Activated naive CD4-positive, alpha-beta T cell (primary cell): ENCODE results near the gene NOP53.
"Not testable (repeated sequence)": the region's sequence is repeated elsewhere in the genome, so short reads cannot be mapped to it uniquely, and the experiment has no call there.

Experiments used
- DNase-seq, 4 experiments: peaks; one replicate each; lab custom pipeline; 2025; lab: John Stamatoyannopoulos, UW

Gene NOP53

DNA sequence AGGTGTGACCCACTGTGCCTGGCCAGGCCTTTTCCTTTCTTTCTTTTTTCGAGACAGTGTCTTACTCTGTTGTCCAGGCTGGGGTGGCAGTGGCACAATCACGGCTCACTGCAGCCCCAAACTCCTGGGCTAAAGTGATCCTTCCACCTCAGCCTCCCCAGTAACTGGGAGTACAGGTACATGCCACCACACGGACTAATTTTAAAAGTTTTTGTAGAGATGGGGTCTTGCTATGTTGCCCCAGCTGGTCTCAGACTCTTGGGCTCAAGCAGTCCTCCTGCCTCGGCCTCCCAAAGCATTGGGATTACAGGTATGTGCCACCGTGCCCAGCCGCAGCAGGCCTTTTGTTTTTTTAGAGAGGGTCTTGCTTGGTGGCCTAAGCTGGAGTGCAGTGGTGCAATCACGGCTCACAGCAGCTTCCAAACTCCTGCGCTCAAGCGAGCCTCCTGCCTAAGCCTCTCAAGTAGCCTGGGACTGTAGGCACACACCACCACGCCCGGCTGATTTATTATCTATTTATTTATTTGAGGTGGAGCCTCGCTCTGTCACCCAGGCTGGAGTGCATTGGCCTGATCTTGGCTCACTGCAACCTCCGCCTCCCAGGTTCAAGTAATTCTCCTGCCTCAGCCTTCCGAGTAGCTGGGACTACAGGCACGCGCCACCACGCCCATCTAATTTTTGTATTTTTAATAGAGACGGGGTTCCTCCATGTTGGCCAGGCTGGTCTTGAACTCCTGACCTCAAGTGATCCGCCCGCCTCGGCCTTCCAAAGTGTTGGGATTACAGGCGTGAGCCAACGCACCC lies 32.1 kb downstream of the NOP53 start:
- not testable (repeated sequence) for DNase-seq

DNA sequence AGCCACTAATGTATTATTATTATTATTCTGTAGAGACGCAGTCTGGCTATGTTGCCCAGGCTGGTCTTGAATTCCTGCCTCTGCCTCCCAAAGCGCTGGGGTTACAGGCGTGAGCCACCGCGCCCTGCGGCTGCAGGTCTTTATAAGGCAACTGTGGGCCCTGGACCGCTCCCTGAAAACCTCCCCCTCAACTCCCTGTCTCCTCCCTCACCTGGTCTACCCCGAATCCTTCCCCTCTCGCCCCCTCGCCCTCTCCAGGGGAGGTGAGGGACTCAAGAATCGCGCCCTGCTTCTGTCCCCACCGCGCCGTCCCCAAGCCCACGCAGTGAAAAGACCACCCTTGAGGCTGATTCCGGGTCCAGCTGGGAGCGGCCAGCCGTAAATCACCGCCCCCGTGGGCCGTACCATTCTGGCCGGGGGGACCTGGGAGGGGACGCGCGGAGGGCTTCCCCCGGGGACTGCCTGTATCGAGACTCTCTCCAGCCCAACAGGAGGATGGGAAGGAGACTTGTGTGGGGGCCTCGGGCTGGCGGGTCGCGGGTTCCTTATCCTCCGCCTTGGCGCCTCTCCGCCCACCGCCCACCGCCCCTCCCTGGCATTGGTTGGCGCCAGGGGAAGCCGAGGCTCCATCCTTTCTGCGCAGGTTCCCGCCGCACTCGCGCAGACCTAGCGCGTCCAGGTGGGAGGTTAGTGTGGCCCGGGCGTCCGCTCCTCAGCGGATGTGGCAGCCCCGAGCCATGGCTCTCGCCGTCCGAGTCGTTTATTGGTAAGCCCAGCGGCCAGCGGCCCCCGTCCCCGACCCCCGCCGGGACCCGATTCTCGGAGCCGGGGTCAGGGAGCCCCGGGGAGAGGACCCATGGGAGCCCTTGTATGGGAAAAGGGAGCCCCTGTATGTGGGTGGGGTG lies 33.0 kb downstream of the NOP53 start, which contains the start of gene SELENOW:
Gene SELENOW, plus strand, starts transcription at position 655 of the 905 bp plus-strand sequence. Its CDS starts 83 bp downstream, at position 738.
- DNase-seq, result peak; percentile 49 to 79 (median 61)

DNA sequence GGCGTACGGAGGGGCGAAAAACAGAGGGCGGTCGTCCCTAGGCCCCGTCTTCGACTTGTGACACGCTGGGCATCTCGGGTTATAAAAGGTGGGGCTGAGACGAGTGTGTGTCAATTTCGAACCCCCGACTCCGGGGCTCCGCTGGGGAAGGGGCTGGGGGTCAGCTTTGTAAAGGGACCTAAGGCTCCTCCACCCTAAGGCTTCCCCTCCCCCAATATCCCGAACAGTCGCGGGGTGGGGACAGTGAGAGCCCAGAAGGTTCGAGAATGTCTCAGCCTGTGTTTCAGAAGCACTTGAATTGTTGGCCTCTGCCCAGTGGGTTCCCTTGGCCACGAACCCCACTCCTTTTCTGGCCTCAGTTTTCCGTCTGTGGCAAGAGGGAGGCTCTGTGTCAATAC lies 33.6 kb downstream of the NOP53 start:
- no peak for DNase-seq

DNA sequence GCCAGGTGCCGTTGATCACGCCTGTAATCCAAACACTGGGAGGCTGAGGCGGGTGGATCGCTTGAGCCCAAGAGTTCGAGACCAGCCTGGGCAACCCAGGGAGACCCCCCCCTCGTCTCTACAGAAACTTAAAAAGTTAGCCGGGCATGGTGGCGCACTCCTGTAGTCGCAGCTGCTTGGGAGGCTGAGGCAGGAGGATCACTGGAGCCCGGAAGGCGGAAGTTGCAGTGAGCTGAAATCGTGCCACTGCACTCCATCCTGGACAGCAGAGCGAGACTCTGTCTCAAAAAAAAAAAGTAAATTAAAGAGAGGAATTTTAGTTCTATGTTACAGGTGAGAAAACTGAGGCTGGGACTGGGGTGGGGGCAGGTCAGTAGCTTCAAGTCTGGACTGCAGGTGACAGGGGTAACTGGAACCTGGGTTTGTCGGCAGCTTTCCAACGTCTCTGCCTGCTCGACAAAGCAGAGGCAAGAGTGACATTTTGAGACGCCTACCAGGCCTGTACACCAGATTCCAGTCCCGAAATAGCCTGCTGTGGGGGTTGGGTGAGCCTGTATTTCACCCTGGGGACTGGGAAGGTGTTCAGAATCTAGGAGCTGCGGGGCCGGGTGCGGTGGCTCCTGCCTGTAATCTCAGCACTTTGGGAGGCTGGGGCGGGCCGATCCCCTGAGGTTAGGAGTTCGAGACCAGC lies 34.3 kb downstream of the NOP53 start:
- no peak for DNase-seq

DNA sequence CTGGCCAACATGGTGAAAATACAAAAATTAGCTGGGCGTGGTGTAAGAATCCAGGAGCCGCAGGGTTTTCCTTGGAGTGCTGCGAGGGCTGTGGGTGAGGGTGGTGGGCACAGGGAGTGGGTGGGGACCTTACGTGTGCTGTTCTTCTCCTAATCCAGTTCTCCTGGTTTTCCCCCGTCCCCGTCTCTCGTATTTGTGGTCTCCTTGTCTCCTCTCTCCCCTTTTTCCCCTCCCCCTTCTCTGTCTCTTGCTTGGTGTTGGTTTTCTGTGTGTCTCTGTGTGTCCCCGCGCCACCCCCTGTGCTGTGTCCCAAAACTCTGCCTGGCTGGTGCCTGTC lies 34.8 kb downstream of the NOP53 start:
- DNase-seq, result no peak

GRCh38 chr19:47781590-47782262 lies 36.4 kb downstream of the NOP53 start:
- DNase-seq, result no peak

DNA sequence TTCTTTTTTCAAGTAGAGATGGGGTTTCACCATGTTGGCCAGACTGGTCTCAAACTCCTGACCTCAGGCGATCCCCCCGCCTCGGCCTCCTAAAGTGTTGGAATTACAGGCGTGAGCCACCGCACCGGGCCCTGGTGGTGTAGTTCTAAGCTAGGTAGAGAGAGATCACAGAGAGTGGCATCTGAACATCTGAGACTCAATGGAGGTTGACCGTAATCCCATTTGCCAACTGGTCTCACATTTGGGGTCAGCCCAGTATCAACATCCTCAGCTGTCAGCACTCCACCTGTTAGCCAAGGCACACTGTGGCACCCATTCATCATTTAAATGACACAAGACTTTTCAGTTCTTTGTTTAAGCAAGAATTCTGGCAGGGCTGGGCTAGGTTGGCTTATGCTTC lies 41.2 kb downstream of the NOP53 start:
- DNase-seq, result no peak

- not testable (repeated sequence) for DNase-seq
These were observed 42.0 kb downstream of the NOP53 start for GRCh38 chr19:47787307-47787706.

DNA sequence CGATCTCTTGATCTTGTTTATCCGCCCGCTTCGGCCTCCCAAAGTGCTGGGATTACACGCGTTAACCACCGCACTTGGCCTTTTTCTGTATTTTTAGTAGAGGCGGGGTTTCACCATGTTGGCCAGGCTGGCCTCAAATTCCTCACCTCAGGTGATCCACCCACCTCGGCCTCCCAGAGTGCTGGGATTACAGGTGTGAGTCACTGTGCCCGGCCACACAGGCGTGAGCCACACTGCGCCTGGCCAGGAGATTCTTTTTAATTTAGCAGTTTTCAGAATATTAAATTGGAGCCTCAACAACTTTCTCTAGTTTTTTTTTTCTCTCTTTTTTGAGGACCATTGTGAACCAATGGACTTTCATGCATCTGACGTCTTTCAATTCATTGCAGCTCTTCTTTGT lies 44.5 kb downstream of the NOP53 start:
- not testable (repeated sequence) for DNase-seq

DNA sequence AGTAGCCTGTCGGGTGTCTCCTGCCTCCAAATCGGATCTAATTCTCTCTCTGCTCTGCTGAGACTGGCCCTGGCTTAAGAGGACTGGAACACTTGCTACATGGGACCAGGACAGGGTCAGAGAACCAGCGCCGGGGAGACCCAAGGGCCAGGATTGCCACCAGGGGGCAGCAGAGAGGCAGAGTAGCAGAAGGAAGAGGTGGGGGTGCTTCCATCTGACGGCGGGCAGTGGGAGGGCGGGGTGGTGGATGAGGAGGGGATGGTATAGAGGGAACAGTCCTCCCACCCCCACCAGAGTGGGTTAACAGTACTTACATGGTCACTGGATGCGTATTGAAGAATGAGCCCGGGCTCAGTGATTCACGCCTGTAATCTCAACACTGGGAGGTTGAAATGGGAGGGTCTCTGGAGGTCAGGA lies 45.1 kb downstream of the NOP53 start:
- DNase-seq, result peak; percentile 65 to 94 (median 82)

- DNase-seq, result no peak
These were observed 47.3 kb downstream of the NOP53 start for GRCh38 chr19:47792616-47793015.

DNA sequence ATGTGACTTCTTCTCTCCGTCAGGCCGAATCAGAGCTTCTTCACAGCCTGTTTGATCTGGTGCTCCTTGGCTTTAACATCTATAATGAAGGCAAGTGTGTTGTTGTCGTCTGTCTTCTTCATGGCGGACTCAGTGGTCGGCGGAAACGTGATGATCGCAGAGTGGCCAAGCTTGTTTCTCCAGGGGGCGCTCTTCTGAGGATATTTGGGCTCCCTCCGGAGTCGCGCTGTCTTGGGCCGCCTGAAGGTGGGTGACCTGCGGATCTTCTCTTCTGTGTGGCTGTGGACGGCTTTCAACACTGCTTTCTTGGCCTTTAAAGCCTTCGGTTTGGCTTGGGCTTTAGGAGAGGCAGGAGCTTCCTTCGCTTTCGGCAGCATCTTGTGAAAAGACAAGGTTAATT lies 49.2 kb downstream of the NOP53 start:
- no peak for DNase-seq

DNA sequence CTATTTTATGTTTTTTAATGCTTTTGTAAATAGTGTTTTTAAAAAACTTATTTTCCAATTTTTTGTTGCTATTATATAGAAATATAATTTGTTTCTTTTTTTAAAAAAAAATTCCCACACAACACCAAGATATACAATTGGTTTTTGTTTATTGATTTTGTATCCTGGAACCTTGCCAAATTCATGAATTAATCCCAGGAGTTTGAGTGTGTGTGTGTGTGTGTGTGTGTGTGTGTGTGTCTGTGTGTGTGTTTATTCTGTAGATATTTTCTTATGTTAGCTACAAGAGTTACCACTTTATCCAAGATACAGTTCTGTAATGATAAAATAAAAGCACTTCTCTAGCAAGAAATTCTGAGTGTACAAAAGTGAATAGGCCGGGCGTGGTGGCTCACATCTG lies 51.4 kb downstream of the NOP53 start:
- no peak for DNase-seq

DNA sequence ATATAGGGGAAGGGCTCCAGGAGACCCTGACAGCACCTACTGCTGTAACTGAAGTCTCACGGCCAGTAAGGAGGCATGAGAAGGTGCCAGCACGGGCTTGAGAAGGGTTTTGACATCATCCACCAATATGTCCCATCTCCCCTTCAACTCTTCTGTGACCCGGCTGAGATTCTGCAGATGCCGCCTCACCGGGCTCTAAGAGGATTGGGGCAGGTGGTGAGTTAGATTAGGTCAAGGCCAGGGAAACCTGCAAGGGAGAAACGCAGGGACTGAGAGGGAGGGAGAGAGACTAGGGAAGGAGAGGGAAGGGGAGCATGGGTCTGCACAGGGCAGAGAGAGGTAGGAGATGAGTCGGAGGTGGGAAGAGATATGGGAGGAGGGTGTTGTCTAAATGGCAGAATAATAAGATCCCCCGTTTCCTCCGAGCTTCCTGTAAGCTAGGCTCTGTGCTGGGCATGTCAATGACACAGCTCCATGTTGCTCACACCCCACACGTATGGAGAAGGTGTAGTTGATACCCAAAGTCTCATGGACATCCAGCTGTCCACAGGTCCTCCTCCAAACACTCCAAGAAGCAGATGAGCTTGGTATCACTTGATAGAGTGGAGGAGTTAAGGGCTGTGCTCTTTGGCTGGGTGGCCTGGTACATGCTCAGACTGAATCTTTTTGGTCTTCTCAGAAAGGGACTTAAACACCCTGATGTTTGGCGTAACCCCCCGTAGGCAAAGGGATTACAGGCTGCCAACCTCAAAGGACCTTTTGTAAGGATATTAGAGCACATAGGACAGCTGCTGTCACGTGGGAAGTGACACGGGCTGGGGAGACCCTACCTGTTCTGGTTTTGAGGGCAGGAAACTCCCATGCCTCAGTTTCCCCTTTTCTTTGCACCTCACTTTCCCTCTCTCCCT lies 52.9 kb downstream of the NOP53 start:
- DNase-seq, result no peak

- no peak for DNase-seq
These were observed 53.5 kb downstream of the NOP53 start for GRCh38 chr19:47798904-47799266.

- no peak for DNase-seq
These were observed 55.9 kb downstream of the NOP53 start for GRCh38 chr19:47801270-47801669.

- DNase-seq, result no peak
These were observed 57.2 kb downstream of the NOP53 start for GRCh38 chr19:47802521-47803043.

- DNase-seq, result not testable (repeated sequence)
These were observed 57.8 kb downstream of the NOP53 start for GRCh38 chr19:47803148-47803547.

DNA sequence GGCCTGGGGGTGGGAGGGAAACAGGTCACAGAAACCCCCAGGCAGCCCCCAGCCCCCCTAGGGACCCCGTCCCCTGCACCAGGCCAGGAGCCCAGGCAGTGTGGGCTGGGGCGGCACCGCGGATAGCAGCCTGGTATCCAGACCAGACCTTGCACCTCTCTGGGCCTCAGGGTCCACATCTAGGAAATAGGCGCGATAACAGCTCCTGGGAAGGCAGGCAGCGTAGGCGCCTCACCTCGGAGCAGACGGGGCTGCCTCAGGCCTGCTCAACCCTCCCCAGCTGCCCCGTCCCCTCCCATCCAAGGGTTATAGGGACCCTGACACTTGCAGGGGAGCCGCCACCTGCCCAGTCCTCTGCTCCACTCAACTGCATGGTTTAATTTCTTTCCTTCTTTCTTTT lies 58.3 kb downstream of the NOP53 start:
- DNase-seq, result not testable (repeated sequence)

- DNase-seq, result not testable (repeated sequence)
These were observed 59.1 kb downstream of the NOP53 start, which contains the start of gene TPRX1 for GRCh38 chr19:47804451-47804850. TPRX1 (minus strand) TSS chr19:47804551; CDS start chr19:47804539, 12 bp downstream.
